SJCRH30 (cell line): ENCODE data around the gene PAK4. TPM values are rescaled to one million over a fixed set of nuclear protein-coding genes. Genes with fewer than 3 reads are reported as not detected.

Experiments
- DNase-seq, 2 experiments: peaks; one replicate each; pipeline ENCODE4 v3.0.0-alpha.2; 2015 to 2020
- H3K27ac ChIP-seq: fragments of 250-450 bp; sonication (Bioruptor Pico); 2 replicates; pipeline ENCODE4 v1.5.1; 2020; ENCODE audit warnings: mild to moderate bottlenecking, moderate library complexity
- H3K27me3 ChIP-seq: fragments of 250-450 bp; sonication (Bioruptor Pico); 2 replicates; pipeline ENCODE4 v1.5.1; 2020; ENCODE audit warnings: mild to moderate bottlenecking, moderate library complexity
- H3K36me3 ChIP-seq: fragments of 250-450 bp; sonication (Bioruptor Pico); 2 replicates; pipeline ENCODE4 v1.5.1; 2020; ENCODE audit warnings: mild to moderate bottlenecking, moderate library complexity
- H3K4me1 ChIP-seq: fragments of 250-450 bp; sonication (Bioruptor Pico); 2 replicates; pipeline ENCODE4 v1.5.1; 2020; ENCODE audit warnings: mild to moderate bottlenecking, moderate library complexity
- H3K4me3 ChIP-seq: fragments of 250-450 bp; sonication (Bioruptor Pico); 2 replicates; pipeline ENCODE4 v1.5.1; 2020; ENCODE audit warnings: mild to moderate bottlenecking, moderate library complexity
- H3K9me3 ChIP-seq: fragments of 250-450 bp; sonication (Bioruptor Pico); replicated peaks from 2 replicates; pipeline ENCODE4 v1.5.1; 2020; ENCODE audit warnings: mild to moderate bottlenecking, moderate library complexity
- total RNA-seq: library from RNA; depleted of rRNA; stranded (reverse); fragments of >200 nt; shearing (Covaris generic); gene quantifications from 2 replicates; pipeline ENCODE4 v1.2.3, GENCODE V29; 2014

Gene PAK4
- total RNA-seq, 1 experiment from 2014 or later: 11.6 TPM

GRCh38 chr19:39177736-39178135, 52.1 kb downstream of the PAK4 start:
- Histone ChIP-seq H3K27ac (no peak overlapping the region), H3K27me3 (no peaks in the 10 kb centered on the region), H3K9me3 (no peaks in the 10 kb centered on the region), H3K36me3 (peaks cover 6% of the 10 kb centered on the region; the same call in 1 of the 2 replicates), H3K4me3 (no peak overlapping the region), H3K4me1 (no peaks in the 10 kb centered on the region)
- no peak for DNase-seq

- Histone ChIP-seq H3K27ac (no peak overlapping the region), H3K4me3 (no peak overlapping the region), H3K9me3 (no peaks in the 10 kb centered on the region), H3K36me3 (peaks cover 6% of the 10 kb centered on the region; the same call in 1 of the 2 replicates), H3K4me1 (no peaks in the 10 kb centered on the region), H3K27me3 (no peaks in the 10 kb centered on the region)
- DNase-seq: no peak
Observed at GRCh38 chr19:39178296-39179006, 52.9 kb downstream of the PAK4 start.

GRCh38 chr19:39179754-39180153, 54.2 kb downstream of the PAK4 start:
- H3K9me3 ChIP-seq: no peaks in the 10 kb centered on the region
- DNase-seq: no peak
- no peaks in the 10 kb centered on the region for H3K27me3 ChIP-seq
- peaks cover 6% of the 10 kb centered on the region; the same call in 1 of the 2 replicates for H3K36me3 ChIP-seq
- H3K27ac ChIP-seq: no peak overlapping the region
- H3K4me3 ChIP-seq: no peak overlapping the region
- H3K4me1 ChIP-seq: no peaks in the 10 kb centered on the region

GRCh38 chr19:39180749-39181148, 55.2 kb downstream of the PAK4 start:
- peaks cover 6% of the 10 kb centered on the region; the same call in 1 of the 2 replicates for H3K36me3 ChIP-seq
- DNase-seq: no peak
- H3K4me3 ChIP-seq: no peak overlapping the region
- H3K4me1 ChIP-seq: no peaks in the 10 kb centered on the region
- no peak overlapping the region for H3K27ac ChIP-seq
- H3K27me3 ChIP-seq: no peaks in the 10 kb centered on the region
- no peaks in the 10 kb centered on the region for H3K9me3 ChIP-seq

GRCh38 chr19:39181500-39182173, 56.1 kb downstream of the PAK4 start:
- H3K4me3 ChIP-seq: no peak overlapping the region

GRCh38 chr19:39182174-39182505, 56.6 kb downstream of the PAK4 start:
- H3K4me3 ChIP-seq: no peak overlapping the region
- no peaks in the 10 kb centered on the region for H3K9me3 ChIP-seq
- DNase-seq: no peak
- H3K36me3 ChIP-seq: peaks cover 6% of the 10 kb centered on the region; the same call in 1 of the 2 replicates
- H3K27ac ChIP-seq: no peak overlapping the region
- H3K4me1 ChIP-seq: no peaks in the 10 kb centered on the region
- H3K27me3 ChIP-seq: no peaks in the 10 kb centered on the region

More at GRCh38 chr19:39181500-39182173, 56.1 kb downstream of the PAK4 start:
- H3K4me1 ChIP-seq: no peaks in the 10 kb centered on the region
- no peaks in the 10 kb centered on the region for H3K27me3 ChIP-seq
- H3K9me3 ChIP-seq: no peaks in the 10 kb centered on the region
- peaks cover 6% of the 10 kb centered on the region; the same call in 1 of the 2 replicates for H3K36me3 ChIP-seq
- DNase-seq: no peak
- H3K27ac ChIP-seq: no peak overlapping the region

- Histone ChIP-seq H3K27me3 (0 out of 2 replicates have a peak, but pooled peaks cover 2% of the 10 kb centered on the region), H3K4me3 (no peak overlapping the region), H3K9me3 (no peaks in the 10 kb centered on the region), H3K4me1 (no peaks in the 10 kb centered on the region), H3K27ac (no peak overlapping the region), H3K36me3 (peaks cover 6% of the 10 kb centered on the region; the same call in 1 of the 2 replicates)
- DNase-seq: peak in 1 of 2 experiments; percentile 23
Observed at GRCh38 chr19:39183104-39183503, 57.5 kb downstream of the PAK4 start.

- peaks cover 5% of the 10 kb centered on the region; the same call in 1 of the 2 replicates for H3K4me1 ChIP-seq
- no peaks in the 10 kb centered on the region for H3K36me3 ChIP-seq
- H3K27me3 ChIP-seq: 0 out of 2 replicates have a peak, but pooled peaks cover 2% of the 10 kb centered on the region
- H3K9me3 ChIP-seq: no peaks in the 10 kb centered on the region
- H3K4me3 ChIP-seq: no peak overlapping the region
- no peak for DNase-seq
- no peak overlapping the region for H3K27ac ChIP-seq
Observed at GRCh38 chr19:39186391-39186790, 60.8 kb downstream of the PAK4 start.

GRCh38 chr19:39187552-39187943, 62.0 kb downstream of the PAK4 start:
- H3K4me3 ChIP-seq: no peak overlapping the region
- H3K9me3 ChIP-seq: no peaks in the 10 kb centered on the region
- H3K27ac ChIP-seq: no peak overlapping the region
- peaks cover 5% of the 10 kb centered on the region; the same call in 1 of the 2 replicates for H3K4me1 ChIP-seq
- H3K36me3 ChIP-seq: no peaks in the 10 kb centered on the region
- no peak for DNase-seq
- H3K27me3 ChIP-seq: 0 out of 2 replicates have a peak, but pooled peaks cover 2% of the 10 kb centered on the region

GRCh38 chr19:39188960-39189359, 63.4 kb downstream of the PAK4 start:
- peaks cover 13% of the 10 kb centered on the region; the same call in 1 of the 2 replicates for H3K4me1 ChIP-seq
- H3K36me3 ChIP-seq: no peaks in the 10 kb centered on the region
- H3K27me3 ChIP-seq: 0 out of 2 replicates have a peak, but pooled peaks cover 2% of the 10 kb centered on the region
- H3K27ac ChIP-seq: no peak overlapping the region
- peak in 1 of 2 experiments; percentile 36 for DNase-seq
- H3K9me3 ChIP-seq: no peaks in the 10 kb centered on the region
- no peak overlapping the region for H3K4me3 ChIP-seq

- Histone ChIP-seq H3K4me3 (no peak overlapping the region), H3K27me3 (0 out of 2 replicates have a peak, but pooled peaks cover 2% of the 10 kb centered on the region), H3K4me1 (peaks cover 18% of the 10 kb centered on the region), H3K27ac (no peak overlapping the region), H3K36me3 (no peaks in the 10 kb centered on the region), H3K9me3 (no peaks in the 10 kb centered on the region)
- no peak for DNase-seq
Observed at GRCh38 chr19:39190768-39191167, 65.2 kb downstream of the PAK4 start.

GRCh38 chr19:39192846-39193245, 67.3 kb downstream of the PAK4 start:
- H3K36me3 ChIP-seq: no peaks in the 10 kb centered on the region
- H3K4me1 ChIP-seq: peaks cover 25% of the 10 kb centered on the region
- DNase-seq: peak; percentile 69 to 80
- peaks cover under 1% of the 10 kb centered on the region; the same call in 1 of the 2 replicates for H3K27me3 ChIP-seq
- no peak overlapping the region for H3K27ac ChIP-seq
- no peaks in the 10 kb centered on the region for H3K9me3 ChIP-seq
- H3K4me3 ChIP-seq: no peak overlapping the region

- Histone ChIP-seq H3K27me3 (no peaks in the 10 kb centered on the region; the same call in 1 of the 2 replicates), H3K27ac (no peak overlapping the region), H3K4me1 (peaks cover 25% of the 10 kb centered on the region), H3K4me3 (no peak overlapping the region), H3K36me3 (no peaks in the 10 kb centered on the region), H3K9me3 (no peaks in the 10 kb centered on the region)
- no peak for DNase-seq
Observed at GRCh38 chr19:39193803-39194202, 68.2 kb downstream of the PAK4 start.

GRCh38 chr19:39194832-39195542, 69.4 kb downstream of the PAK4 start:
- no peak overlapping the region; the same call in 1 of the 2 replicates for H3K27ac ChIP-seq
- no peaks in the 10 kb centered on the region for H3K9me3 ChIP-seq
- H3K27me3 ChIP-seq: no peaks in the 10 kb centered on the region; the same call in 1 of the 2 replicates
- H3K4me1 ChIP-seq: peaks cover 19% of the 10 kb centered on the region
- H3K4me3 ChIP-seq: no peak overlapping the region
- H3K36me3 ChIP-seq: no peaks in the 10 kb centered on the region
- peak; percentile 53 to 56 for DNase-seq
